SU-DHL-6 (cell line): ENCODE measurements around the gene SORBS2.

ENCODE experiments used
- CTCF ChIP-seq: fragments of 200-600 bp; sonication (generic); IDR thresholded peaks from one replicate; pipeline ENCODE4 v1.5.1; 2017; ENCODE audit warnings: antibody characterized with exemption, mild to moderate bottlenecking, low read length, moderate library complexity; ENCODE audit not compliant: insufficient read depth, poor library complexity, severe bottlenecking
- EZH2phosphoT487 ChIP-seq: fragments of 200-600 bp; sonication (generic), shearing (Covaris generic); conservative IDR thresholded peaks from 2 replicates; pipeline ENCODE4 v1.6.1; 2018; ENCODE audit warnings: mild to moderate bottlenecking, antibody characterized with exemption, low read length, moderate library complexity, mixed read lengths

GRCh38 chr4:185549095-185549639, 262.8 kb downstream of the SORBS2 start:
- TF ChIP-seq CTCF (no peak), EZH2phosphoT487 (no peak)
